Upper lobe of left lung (tissue), 6 donors: ENCODE results near the gene TLL1. TPM values are rescaled to one million over a fixed set of nuclear protein-coding genes. Genes with fewer than 3 reads are reported as not detected.

ENCODE experiments used
- ATAC-seq, 2 donors: fragments of 200-7000 bp; cut with Tn5 transposase; one replicate each; pipeline ENCODE4 v1.9.1; 2022; ENCODE audit warnings: mild to moderate bottlenecking in 2 of 2, moderate library complexity in 2 of 2; ENCODE audit not compliant: low FRiP score in 2 of 2
- DNase-seq, 2 donors: peaks; one replicate each; pipeline ENCODE4 v3.0.0-alpha.2; 2019 to 2020
- H3K27ac ChIP-seq, 4 donors: fragments of 200-600 bp; sonication (generic); one replicate each; pipeline ENCODE4 v1.5.1; 2016 to 2019
- H3K27me3 ChIP-seq, 4 donors: fragments of 200-600 bp; sonication (generic); one replicate each; pipeline ENCODE4 v1.5.1; 2017 to 2019
- H3K36me3 ChIP-seq, 4 donors: fragments of 200-600 bp; sonication (generic); one replicate each; pipeline ENCODE4 v1.5.1; 2016 to 2019
- H3K4me1 ChIP-seq, 4 donors: fragments of 200-600 bp; sonication (generic); one replicate each; pipeline ENCODE4 v1.5.1; 2018 to 2019
- H3K4me3 ChIP-seq, 4 donors: fragments of 200-600 bp; sonication (generic); one replicate each; pipeline ENCODE4 v1.5.1; 2017 to 2019; ENCODE audit warnings: mild to moderate bottlenecking in 2 of 4, moderate library complexity in 1 of 4
- H3K9me3 ChIP-seq, 4 donors: fragments of 200-600 bp; sonication (generic); one replicate each; pipeline ENCODE4 v1.5.1; 2018 to 2019
- EP300 ChIP-seq, 4 donors: sonication (generic); formaldehyde crosslinking; IDR thresholded peaks; one replicate each; pipeline ENCODE4 v1.5.1; 2017; ENCODE audit warnings: antibody characterized with exemption in 4 of 4, control low read depth in 2 of 4
- POLR2A ChIP-seq, 4 donors: fragments of 450-650 bp; IDR thresholded peaks; one replicate each; pipeline ENCODE4 v1.5.1; 2016 to 2017; ENCODE audit warnings: antibody characterized with exemption in 4 of 4, mild to moderate bottlenecking in 2 of 4
- POLR2AphosphoS5 ChIP-seq, 2 donors: sonication (generic); formaldehyde crosslinking; IDR thresholded peaks; one replicate each; pipeline ENCODE4 v1.5.1; 2017; ENCODE audit warnings: antibody characterized with exemption in 2 of 2
- WGBS, 2 donors: methylation state at CpG; one replicate each; pipeline ENCODE4 v1.1.5; 2017 to 2018; 5-methylcytosine and 5-hydroxymethylcytosine counted together
- total RNA-seq, 6 donors: library from RNA; depleted of rRNA in 4 of 6; stranded (reverse); fragments of >200 nt in 4 of 6; gene quantifications; one replicate each; pipeline versions ENCODE4 v1.1.0 to v1.2.1, GENCODE V29; 2016 to 2021
- TF ChIP-seq, protein P1 (sequence below), 6 experiments: fragments of 450-650 bp in 4 of 6; fragments of 200-600 bp in 2 of 6; sonication (generic) in 2 of 6; IDR thresholded peaks; one replicate each; pipeline ENCODE4 v1.5.1; 2016 to 2019; ENCODE audit warnings: antibody characterized with exemption in 6 of 6
- donor health status: DM: no; HTN: no; CAD: no; lungs with moderate emphysema.
- donor health status: DM: no; HTN: yes; CAD: no; lungs with severe emphysema.

TLL1 gene
- total RNA-seq, 6 donors from 2014 or later, result 1.9 to 8.4 (median 3.1) TPM

GRCh38 chr4:166075599-166075998 lies 202.6 kb downstream of the TLL1 start:
- Histone ChIP-seq H3K36me3 (no peaks in the 10 kb centered on the region), H3K27ac (no peak overlapping the region), H3K4me1 (no peaks in the 10 kb centered on the region), H3K27me3 (no peaks in the 10 kb centered on the region), H3K9me3 (no peaks in the 10 kb centered on the region), H3K4me3 (no peak overlapping the region)
- ATAC-seq, result no peak
- DNase-seq, result no peak
- TF ChIP-seq POLR2A (IDR thresholded peaks at IDR 0.05) (no peak), POLR2AphosphoS5 (IDR thresholded peaks at IDR 0.05) (no peak), EP300 (IDR thresholded peaks at IDR 0.05) (no peak)
- 30 to 40% methylated on average over 1 of the region's 1 CpG for WGBS, 2 donors

GRCh38 chr4:166077782-166078181 lies 204.7 kb downstream of the TLL1 start:
- ATAC-seq (no peak), DNase-seq (no peak)
- H3K36me3 ChIP-seq, result no peaks in the 10 kb centered on the region
- no peaks in the 10 kb centered on the region for H3K9me3 ChIP-seq
- H3K27me3 ChIP-seq, result no peaks in the 10 kb centered on the region
- TF ChIP-seq, protein P1, sequence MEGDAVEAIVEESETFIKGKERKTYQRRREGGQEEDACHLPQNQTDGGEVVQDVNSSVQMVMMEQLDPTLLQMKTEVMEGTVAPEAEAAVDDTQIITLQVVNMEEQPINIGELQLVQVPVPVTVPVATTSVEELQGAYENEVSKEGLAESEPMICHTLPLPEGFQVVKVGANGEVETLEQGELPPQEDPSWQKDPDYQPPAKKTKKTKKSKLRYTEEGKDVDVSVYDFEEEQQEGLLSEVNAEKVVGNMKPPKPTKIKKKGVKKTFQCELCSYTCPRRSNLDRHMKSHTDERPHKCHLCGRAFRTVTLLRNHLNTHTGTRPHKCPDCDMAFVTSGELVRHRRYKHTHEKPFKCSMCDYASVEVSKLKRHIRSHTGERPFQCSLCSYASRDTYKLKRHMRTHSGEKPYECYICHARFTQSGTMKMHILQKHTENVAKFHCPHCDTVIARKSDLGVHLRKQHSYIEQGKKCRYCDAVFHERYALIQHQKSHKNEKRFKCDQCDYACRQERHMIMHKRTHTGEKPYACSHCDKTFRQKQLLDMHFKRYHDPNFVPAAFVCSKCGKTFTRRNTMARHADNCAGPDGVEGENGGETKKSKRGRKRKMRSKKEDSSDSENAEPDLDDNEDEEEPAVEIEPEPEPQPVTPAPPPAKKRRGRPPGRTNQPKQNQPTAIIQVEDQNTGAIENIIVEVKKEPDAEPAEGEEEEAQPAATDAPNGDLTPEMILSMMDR (IDR thresholded peaks at IDR 0.05), result no peak
- no peak for TF ChIP-seq POLR2AphosphoS5 (IDR thresholded peaks at IDR 0.05)
- no peak for TF ChIP-seq POLR2A (IDR thresholded peaks at IDR 0.05)
- TF ChIP-seq EP300 (IDR thresholded peaks at IDR 0.05), result no peak
- no peaks in the 10 kb centered on the region for H3K4me1 ChIP-seq
- WGBS, 2 donors, result 93 to 96% methylated on average over 4 of the region's 4 CpGs
- H3K27ac ChIP-seq, result no peak overlapping the region
- no peak overlapping the region for H3K4me3 ChIP-seq

DNA sequence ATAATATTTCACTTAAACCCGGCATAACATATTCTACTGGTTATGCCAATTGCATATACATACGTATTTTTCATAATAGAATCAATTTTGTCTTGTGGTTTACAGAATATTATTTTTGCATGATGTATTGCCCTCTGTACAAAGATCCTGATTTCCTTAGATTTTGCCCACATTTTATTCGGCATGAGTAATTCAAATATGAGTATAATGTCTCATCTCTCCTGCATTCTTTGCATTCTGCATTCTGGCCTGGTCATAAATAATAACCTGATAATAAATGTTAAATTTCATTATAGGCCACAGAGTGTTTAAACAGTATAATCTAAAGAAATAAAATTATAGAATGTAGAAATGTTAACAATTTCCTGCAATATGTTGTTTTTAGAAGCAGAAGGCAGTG lies 205.3 kb downstream of the TLL1 start:
- H3K27me3 ChIP-seq, result no peaks in the 10 kb centered on the region
- H3K9me3 ChIP-seq, result no peaks in the 10 kb centered on the region
- ATAC-seq (no peak), DNase-seq (no peak)
- WGBS, 2 donors, result 95 to 96% methylated on average over 3 of the region's 3 CpGs
- no peaks in the 10 kb centered on the region for H3K4me1 ChIP-seq
- no peak for TF ChIP-seq POLR2AphosphoS5 (IDR thresholded peaks at IDR 0.05)
- TF ChIP-seq, protein P1 (IDR thresholded peaks at IDR 0.05), result no peak
- no peak for TF ChIP-seq POLR2A (IDR thresholded peaks at IDR 0.05)
- TF ChIP-seq EP300 (IDR thresholded peaks at IDR 0.05), result no peak
- H3K4me3 ChIP-seq, result no peak overlapping the region
- no peaks in the 10 kb centered on the region for H3K36me3 ChIP-seq
- no peak overlapping the region for H3K27ac ChIP-seq

DNA sequence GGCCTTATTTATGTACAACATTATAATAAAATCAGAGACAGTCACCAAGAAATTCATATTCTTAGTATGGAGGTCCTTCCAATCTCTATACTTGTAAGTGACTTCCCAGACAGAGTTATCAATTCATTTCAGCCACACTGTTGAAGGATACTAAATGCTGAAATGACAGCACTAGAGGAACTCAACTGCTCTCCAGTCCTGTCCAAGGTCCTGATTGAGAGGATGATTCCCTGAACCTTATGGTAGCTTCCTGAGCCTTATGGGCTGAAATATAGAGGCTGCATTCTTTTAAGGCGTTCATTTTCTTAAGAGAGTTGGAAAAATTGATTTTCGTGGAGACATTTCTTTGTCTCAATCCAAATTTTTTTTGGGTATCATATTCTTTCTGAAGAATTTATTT lies 205.9 kb downstream of the TLL1 start:
- no peaks in the 10 kb centered on the region for H3K9me3 ChIP-seq
- no peak for DNase-seq
- WGBS, 2 donors, result 89 to 90% methylated on average over 2 of the region's 2 CpGs
- no peaks in the 10 kb centered on the region for H3K27me3 ChIP-seq
- no peak for ATAC-seq
- no peak overlapping the region for H3K4me3 ChIP-seq
- no peaks in the 10 kb centered on the region for H3K36me3 ChIP-seq
- TF ChIP-seq POLR2AphosphoS5 (IDR thresholded peaks at IDR 0.05) (no peak), POLR2A (IDR thresholded peaks at IDR 0.05) (no peak), EP300 (IDR thresholded peaks at IDR 0.05) (no peak)
- TF ChIP-seq, protein P1 (IDR thresholded peaks at IDR 0.05), result no peak
- no peaks in the 10 kb centered on the region for H3K4me1 ChIP-seq
- no peak overlapping the region for H3K27ac ChIP-seq

GRCh38 chr4:166087569-166087968 lies 214.5 kb downstream of the TLL1 start:
- no peak for DNase-seq
- Histone ChIP-seq H3K27ac (no peak overlapping the region), H3K27me3 (no peaks in the 10 kb centered on the region), H3K9me3 (no peaks in the 10 kb centered on the region), H3K36me3 (no peaks in the 10 kb centered on the region), H3K4me3 (no peak overlapping the region), H3K4me1 (no peaks in the 10 kb centered on the region)
- no peak for ATAC-seq
- WGBS, 2 donors, result 90 to 92% methylated on average over 2 of the region's 2 CpGs
- no peak for TF ChIP-seq POLR2AphosphoS5 (IDR thresholded peaks at IDR 0.05)
- TF ChIP-seq POLR2A (IDR thresholded peaks at IDR 0.05), result no peak
- TF ChIP-seq, protein P1 (IDR thresholded peaks at IDR 0.05), result no peak
- TF ChIP-seq EP300 (IDR thresholded peaks at IDR 0.05), result no peak
